Mesenteric fat pad (tissue), 1 donor: ENCODE results near the gene TNFSF18. TPM values are rescaled to one million over a fixed set of nuclear protein-coding genes. Genes with fewer than 3 reads are reported as not detected.
"Not testable (repeated sequence)": the region's sequence is repeated elsewhere in the genome, so short reads cannot be mapped to it uniquely, and the experiment has no call there.

Experiments
- DNase-seq: peaks from one replicate; pipeline ENCODE4 v3.0.0-alpha.2; 2020; ENCODE audit warnings: low spot score
- long read RNA-seq: library from polyadenylated mRNA; unstranded; transcript quantifications from one replicate; pipeline ENCODE4 v2.0.0, GENCODE V29; 2020
- total RNA-seq: library from RNA; stranded (reverse); fragmentation: NEBNext Ultra II Directional; extraction: Animal tissue kit (Norgen Biotek cat#: 25700); gene quantifications from one replicate; pipeline ENCODE4 v1.2.1, GENCODE V29; 2021
- donor health status: DM: yes; HTN: yes; CAD: no.

TNFSF18 gene
- total RNA-seq, result not detected
- long read RNA-seq, partial matches to known transcripts, result 0 of 5 reads
- long read RNA-seq, other reads (novel, unspliced or antisense), result 5 of 5 reads

- DNase-seq, result no peak
Observed at GRCh38 chr1:173050865-173051264, at the start of gene TNFSF18. TSS of gene TNFSF18 (minus strand) at chr1:173050941. CDS start at chr1:173050896, 45 bp downstream.

- DNase-seq, result no peak
Observed at GRCh38 chr1:173099166-173099565, 48.4 kb upstream of the TNFSF18 start.

GRCh38 chr1:173098117-173098516 is 47.4 kb upstream of the TNFSF18 start:
- DNase-seq, result no peak

- DNase-seq, result no peak
Observed at GRCh38 chr1:173097001-173097400, 46.3 kb upstream of the TNFSF18 start.

GRCh38 chr1:173095632-173096031 is 44.9 kb upstream of the TNFSF18 start:
- DNase-seq, result no peak

GRCh38 chr1:173094541-173094940 is 43.8 kb upstream of the TNFSF18 start:
- DNase-seq, result no peak

- DNase-seq, result no peak
Observed at GRCh38 chr1:173093691-173094445, 43.1 kb upstream of the TNFSF18 start.

- no peak for DNase-seq
Observed at GRCh38 chr1:173084292-173084691, 33.6 kb upstream of the TNFSF18 start.

- no peak for DNase-seq
Observed at GRCh38 chr1:173082913-173083312, 32.2 kb upstream of the TNFSF18 start.

GRCh38 chr1:173074217-173074616 is 23.5 kb upstream of the TNFSF18 start:
- not testable (repeated sequence) for DNase-seq

- no peak for DNase-seq
Observed at GRCh38 chr1:173064011-173064410, 13.3 kb upstream of the TNFSF18 start.

- no peak for DNase-seq
Observed at GRCh38 chr1:173063171-173063570, 12.4 kb upstream of the TNFSF18 start.

GRCh38 chr1:173062150-173062938 is 11.6 kb upstream of the TNFSF18 start:
- no peak for DNase-seq

- no peak for DNase-seq
Observed at GRCh38 chr1:173058556-173058955, 7.8 kb upstream of the TNFSF18 start.

GRCh38 chr1:173057984-173058383 is 7.2 kb upstream of the TNFSF18 start:
- no peak for DNase-seq

- no peak for DNase-seq
Observed at GRCh38 chr1:173056365-173056764, 5.6 kb upstream of the TNFSF18 start.

- no peak for DNase-seq
Observed at GRCh38 chr1:173052681-173053196, 2.0 kb upstream of the TNFSF18 start.

GRCh38 chr1:173049322-173049633 is 1.5 kb downstream of the TNFSF18 start:
- DNase-seq, result no peak

- DNase-seq, result no peak
Observed at GRCh38 chr1:173048621-173049321, 2.0 kb downstream of the TNFSF18 start.

- no peak for DNase-seq
Observed at GRCh38 chr1:173044656-173045055, 6.1 kb downstream of the TNFSF18 start.

- DNase-seq, result no peak
Observed at GRCh38 chr1:173043253-173043652, 7.5 kb downstream of the TNFSF18 start.

GRCh38 chr1:173042806-173043205 is 7.9 kb downstream of the TNFSF18 start:
- no peak for DNase-seq
